GM21825 (cell line): ENCODE measurements around the gene GALK1.
"Not testable (repeated sequence)": the region's sequence is repeated elsewhere in the genome, so short reads cannot be mapped to it uniquely, and the experiment has no call there.

ENCODE experiments used
- ATAC-seq: cut with Tn5 transposase; IDR thresholded peaks from one replicate; pipeline ENCODE4 v1.9.1; 2021; ENCODE audit warnings: mild to moderate bottlenecking, moderate library complexity; ENCODE audit not compliant: unreplicated experiment

The GALK1 gene

DNA sequence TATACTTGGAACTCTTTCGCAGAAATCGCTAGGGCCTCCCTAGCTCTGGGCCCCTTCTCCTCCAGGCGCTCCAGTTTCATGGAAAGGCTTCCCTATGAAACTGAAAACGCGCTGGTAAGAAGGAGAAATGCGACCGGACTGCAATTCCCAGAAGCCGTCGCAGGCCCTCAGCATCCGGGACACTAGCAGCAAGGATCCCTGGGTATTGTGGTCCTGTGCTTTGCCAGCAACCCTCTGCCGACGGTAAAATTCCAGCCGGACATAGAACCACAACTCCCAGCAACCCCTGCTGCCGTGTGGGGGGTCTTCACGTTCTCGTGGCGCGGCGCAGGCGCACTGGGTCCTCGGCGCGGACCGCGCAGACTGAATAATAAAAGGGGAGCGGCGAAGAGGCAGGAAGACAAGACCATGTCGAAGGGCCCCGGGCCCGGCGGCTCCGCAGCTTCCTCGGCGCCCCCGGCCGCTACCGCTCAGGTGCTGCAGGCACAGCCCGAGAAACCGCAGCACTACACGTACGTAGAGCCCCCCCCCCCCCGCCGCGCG is 19.6 kb upstream of the GALK1 start, which contains the start of gene UNK:
UNK (plus strand) TSS at position 334 of the 543 bp plus-strand sequence; CDS start at position 409, 75 bp downstream.
- peak; percentile 54 for ATAC-seq

DNA sequence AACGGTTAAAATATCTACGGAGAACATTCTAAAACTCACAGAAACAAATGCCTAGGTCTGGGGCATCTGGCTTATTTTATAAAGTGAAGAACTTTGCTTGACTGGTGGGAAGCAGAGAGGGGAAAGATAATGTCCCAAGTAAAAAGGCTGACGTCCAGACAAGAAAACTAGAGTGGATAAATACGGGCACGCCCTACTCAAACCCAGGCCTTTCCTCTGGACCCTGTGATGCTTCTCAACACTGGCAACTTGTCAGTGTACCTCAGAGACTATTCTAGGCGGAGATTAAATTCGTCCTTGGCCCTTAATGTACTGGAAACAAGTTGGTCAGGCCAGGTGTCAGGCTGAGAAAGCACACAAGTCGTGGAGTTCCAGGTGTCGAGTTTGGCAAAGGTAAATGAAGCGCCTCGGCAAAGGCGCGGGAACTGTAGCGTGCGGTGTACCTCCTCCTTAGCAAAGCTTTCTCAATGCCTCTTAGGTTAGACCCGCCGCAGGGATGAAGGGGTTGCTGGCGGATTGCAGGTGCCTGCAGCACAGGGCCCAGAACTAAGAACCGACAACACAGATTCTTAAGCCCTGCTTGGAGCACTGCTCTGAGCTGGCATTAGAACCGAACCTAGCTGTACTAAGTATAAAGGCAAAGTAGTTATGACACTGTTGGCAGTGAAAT is 18.9 kb upstream of the GALK1 start:
- no peak for ATAC-seq

DNA sequence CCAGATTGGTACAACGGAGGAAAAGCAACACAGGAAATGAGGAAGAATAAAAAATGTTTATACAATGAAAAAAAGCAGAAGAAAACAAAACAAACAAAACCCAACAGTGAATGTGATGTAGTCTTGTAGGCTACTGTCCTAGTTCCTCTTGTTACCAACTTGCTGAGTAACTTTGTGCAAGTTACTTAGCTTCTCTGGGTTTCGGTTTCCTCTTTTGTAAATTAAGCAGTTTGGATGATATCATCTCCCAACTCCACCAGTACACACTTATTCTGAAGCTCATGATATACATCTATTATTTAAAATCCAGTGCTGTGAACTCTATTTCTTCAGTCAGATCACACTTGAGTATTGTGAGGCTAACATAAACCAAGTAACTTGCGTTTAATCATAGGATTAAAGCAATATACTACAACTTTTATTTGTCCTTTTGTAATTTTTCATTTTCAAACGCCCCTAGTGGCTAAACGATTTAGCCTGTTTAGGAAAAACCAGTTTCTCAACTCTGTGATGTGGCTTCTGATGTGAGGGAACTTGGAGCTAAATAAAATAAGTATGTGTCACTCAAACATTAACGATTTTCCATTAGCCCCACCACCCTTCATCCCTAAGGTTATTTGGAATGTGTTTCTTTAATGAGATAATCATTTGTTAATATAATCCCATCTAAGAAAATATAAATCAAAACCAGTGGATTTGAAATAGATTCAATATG is 18.2 kb upstream of the GALK1 start:
- no peak for ATAC-seq

GRCh38 chr17:75779987-75780889 is 15.2 kb upstream of the GALK1 start:
- ATAC-seq = no peak

GRCh38 chr17:75779250-75779986 is 14.4 kb upstream of the GALK1 start:
- ATAC-seq = peak; percentile 63

DNA sequence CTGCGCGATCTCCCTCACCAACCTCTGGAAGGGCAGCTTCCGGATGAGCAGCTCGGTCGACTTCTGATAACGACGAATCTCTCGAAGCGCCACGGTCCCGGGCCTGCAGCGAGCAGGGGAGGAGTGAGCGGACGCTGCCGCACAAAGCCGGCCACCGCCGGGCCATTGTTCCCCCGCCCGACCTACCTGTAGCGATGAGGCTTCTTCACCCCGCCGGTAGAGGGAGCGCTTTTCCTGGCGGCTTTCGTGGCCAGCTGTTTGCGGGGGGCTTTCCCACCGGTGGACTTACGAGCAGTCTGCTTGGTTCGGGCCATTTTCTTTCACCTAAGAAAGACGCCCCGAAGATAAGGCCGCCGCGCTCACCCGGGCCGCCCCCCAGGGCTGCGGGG is 13.9 kb upstream of the GALK1 start:
- ATAC-seq = peak; percentile 12

DNA sequence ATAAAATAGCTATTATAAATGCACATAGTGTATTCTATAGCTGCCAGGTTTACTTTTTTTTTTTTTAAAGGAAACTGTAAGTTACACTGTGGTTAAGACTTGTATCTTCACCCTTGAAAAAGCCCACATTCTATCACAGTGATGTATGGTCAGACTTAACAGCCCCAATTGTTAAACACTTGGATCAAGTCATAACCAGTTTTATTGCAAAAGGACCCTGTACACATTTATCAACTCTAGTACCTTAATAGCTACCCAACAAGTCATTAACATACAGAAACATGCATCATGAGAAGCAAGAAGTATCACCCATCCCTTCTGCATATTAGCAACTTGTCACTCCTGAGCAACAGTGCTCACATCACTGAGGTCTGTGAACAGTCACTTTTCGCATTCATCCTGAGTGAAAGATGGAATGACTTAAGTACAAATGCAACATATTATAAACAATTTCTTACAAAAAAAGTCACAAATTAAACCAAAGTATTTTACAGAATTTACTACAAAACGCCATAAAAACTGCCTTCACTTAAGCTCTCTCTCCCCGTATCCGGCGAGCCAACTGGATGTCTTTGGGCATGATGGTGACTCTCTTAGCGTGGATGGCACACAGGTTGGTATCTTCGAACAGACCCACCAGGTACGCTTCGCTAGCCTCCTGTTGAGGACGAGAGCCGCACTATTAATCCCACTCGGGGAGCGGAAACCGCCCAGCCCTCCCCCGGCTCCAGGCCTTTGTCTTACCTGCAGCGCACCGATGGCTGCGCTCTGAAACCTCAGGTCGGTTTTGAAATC is 13.3 kb upstream of the GALK1 start:
- ATAC-seq = not testable (repeated sequence)

- no peak for ATAC-seq
Observed at GRCh38 chr17:75777296-75777922, 12.4 kb upstream of the GALK1 start.

- ATAC-seq = no peak
Observed at GRCh38 chr17:75776386-75777295, 11.6 kb upstream of the GALK1 start.

GRCh38 chr17:75774991-75775668 is 10.1 kb upstream of the GALK1 start:
- no peak for ATAC-seq

GRCh38 chr17:75774471-75774990 is 9.5 kb upstream of the GALK1 start:
- ATAC-seq = no peak

DNA sequence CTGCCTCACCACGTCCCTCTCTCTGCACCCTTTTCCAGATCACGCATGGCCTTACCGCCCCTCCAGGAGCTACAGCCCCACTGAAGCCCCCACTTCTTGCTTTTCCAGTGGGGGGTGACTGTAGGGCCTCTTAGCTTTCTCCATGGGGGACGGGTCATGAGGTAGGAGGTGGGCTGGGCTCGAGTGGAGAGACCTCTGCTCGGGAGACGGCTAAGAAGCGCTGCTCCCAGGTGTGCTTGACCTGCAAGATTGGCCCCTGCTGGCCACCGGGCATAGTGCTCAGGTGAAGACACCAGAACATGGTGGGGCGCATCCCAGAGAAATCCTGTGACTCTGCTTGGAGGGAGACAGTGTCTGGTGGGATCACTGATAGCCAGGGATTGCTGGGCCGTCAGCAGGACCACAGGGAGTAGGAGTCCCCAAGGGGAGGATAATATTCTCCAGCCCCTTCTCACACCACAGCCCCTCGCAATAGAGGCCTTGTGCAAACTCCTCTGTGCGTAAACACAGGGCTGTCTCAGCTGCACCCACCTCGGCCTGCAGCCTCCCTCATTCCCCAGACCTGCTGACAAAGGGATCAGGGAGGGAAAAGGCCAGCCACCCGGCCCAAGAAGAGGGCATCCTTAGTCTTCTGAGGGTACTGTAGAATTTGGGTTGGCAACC is 8.9 kb upstream of the GALK1 start:
- ATAC-seq = no peak

DNA sequence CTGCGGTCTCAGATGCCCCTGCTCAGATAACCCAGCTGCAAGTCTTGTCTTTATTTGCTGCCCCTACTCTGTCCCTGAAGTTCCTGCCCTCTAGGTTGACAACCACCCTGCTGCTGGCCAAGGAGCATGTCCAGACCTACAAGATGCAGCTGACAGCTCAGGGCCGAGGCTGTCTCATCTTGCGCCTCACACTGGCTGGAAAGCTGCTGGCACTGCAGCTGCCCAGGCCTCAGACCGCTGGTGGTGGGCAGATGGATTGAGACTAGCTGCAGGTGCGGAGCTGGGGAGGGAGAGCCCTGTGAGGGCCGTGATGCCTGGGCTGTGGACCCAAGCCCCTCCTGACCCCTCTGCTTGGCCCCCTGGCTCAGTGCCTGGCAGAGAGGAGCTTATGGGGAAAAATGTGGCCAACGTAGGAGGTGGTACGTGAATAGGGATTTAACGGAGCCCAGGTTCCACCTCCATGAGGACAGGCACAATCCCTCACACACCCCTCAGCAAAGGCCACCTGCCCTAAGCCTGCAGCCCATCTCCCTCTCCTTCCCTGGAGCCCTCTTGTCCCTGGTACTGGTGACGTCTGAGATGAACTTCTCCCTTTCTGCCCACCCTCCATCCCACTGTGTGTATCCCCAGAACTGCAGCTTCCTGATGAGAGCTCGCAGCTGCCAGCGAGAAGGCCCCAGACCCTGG is 8.3 kb upstream of the GALK1 start:
- no peak for ATAC-seq

DNA sequence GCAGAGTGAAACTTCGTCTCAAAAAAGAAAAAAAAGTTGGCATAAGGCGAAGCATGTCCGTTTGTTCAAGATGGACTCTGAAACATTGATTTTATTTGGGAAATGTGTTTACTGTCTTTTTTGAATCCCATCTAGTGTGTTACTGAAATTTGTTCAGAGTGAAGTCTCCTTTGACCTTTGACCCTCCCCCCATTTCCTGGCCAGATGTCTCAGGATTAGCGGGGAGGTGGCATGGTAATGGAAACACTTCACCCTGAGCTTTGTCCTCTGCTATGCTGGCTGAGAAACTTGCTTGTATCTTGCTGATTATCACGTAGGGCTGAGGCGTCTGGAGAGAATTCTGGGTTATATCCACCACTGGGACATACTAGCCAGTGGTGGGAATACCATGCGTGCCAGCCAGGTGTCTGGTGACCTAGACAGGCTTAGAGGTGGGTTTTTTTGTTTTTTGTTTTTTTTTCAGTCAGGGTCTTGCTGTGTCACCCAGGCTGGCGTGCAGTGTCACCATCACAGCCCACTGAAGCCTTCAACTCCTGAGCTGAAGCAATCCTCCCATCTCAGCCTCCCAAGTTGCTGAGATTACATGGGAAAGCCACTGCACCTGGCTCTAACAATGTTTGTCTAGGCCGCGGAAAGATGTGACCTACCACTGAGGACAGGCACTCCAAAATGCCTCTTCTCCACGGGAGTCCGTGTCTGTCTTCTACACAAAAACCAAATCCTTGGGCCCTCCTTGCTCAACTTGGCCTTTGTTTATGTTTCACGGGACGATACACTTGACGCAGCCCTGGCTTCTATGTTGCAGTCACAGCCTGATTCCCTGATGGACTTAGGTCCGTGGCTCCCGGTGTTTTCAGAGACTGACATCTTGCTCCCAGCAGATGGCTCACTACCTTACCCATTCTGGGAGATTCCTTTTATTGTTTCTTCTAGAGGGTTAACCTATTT is 6.6 kb upstream of the GALK1 start:
- ATAC-seq = no peak

DNA sequence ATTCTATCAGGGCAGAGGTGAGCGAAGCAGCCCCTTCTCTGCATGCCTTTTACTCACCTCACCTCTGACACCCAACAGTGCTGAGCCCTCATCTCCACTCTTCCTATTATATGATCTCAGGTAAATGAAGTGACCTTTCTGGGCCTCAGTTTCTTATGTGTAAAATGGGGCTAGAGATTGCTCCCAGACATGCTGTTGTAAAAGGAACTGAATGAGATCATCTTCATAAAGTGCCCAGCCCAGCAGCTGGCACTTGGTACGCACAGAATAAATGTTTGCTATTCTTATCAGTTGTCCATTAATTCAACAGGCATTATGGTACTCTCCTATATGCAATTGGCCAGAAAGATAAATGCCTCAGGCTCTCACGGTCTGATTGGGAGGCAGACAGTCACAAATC is 4.5 kb upstream of the GALK1 start:
- no peak for ATAC-seq
